Measurements from ENCODE around the gene PVALEF. TPM values are rescaled to one million over a fixed set of nuclear protein-coding genes. Genes with fewer than 3 reads are reported as not detected.
A peak's percentile ranks its signal among the peaks of the same experiment; 100 is the strongest.

PVALEF gene
- total and polyA plus RNA-seq, 2 of the 13 experiments (the other 11 are each of a cell fraction or from before 2014, with no cell fraction given): 0.18 TPM

DNA sequence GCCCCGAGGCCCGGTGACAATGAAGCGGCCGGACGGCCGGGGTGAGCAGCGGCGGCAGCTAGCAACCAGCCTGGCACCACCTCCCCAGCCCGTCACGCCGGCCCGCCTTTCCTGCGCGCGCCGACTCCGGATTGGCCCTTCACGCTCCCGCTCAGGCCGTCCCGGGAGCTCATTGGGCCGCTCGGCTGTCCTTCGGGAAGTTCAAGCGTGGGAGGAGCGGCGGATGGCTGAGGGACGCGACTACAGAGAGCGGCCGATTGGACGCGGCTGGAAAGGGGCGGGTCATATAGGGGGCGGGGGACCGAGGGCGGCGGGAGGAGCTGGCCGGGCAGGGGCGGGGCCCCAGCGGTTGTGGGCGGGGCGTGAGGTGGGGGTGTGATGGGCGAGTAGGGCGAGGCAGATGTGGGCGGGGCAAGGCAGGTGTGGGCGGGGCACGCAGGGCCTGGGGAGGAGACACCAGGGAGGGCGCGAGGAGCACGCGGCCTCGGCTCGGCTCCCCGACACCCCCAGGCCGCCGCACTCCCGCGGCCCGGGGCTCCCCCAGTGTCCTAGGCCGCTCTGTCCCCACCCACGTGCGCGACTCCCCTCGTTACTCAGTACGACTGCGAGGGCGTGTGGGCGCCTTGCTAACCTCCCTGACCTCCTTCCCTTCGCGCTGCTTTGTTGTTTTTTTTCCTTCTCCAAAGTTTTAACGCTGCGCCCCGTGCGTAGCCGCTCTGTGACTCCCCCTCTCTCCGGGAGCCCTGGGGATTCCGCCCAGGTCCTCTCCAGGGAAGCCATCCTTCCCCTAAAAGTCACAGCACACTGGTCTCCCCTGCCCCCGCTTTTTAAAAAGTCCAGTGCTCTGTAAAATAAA, 57.8 kb downstream of the PVALEF start, which contains the start of gene CEP131 (continued):
- TF ChIP-seq, protein P1, sequence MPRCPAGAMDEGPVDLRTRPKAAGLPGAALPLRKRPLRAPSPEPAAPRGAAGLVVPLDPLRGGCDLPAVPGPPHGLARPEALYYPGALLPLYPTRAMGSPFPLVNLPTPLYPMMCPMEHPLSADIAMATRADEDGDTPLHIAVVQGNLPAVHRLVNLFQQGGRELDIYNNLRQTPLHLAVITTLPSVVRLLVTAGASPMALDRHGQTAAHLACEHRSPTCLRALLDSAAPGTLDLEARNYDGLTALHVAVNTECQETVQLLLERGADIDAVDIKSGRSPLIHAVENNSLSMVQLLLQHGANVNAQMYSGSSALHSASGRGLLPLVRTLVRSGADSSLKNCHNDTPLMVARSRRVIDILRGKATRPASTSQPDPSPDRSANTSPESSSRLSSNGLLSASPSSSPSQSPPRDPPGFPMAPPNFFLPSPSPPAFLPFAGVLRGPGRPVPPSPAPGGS (CRISPR knock-in tag; IDR thresholded peaks at IDR 0.05): peak; percentile 19; the same call in 1 of the 2 replicates
- no peak for TF ChIP-seq CEBPB (IDR thresholded peaks at IDR 0.05; ENCODE audit: borderline replicate concordance, low read depth, low read length)
- TF ChIP-seq CEBPG (CRISPR knock-in tag; IDR thresholded peaks at IDR 0.05): peak; percentile 21; the same call in 1 of the 2 replicates
- 0 out of 2 replicates have a peak, but pooled peaks have one; percentile 65 for TF ChIP-seq BRD4 (CRISPR knock-in tag; IDR thresholded peaks at IDR 0.05)
- TF ChIP-seq CCDC6 (CRISPR knock-in tag; IDR thresholded peaks at IDR 0.05): peak; percentile 70; the same call in 1 of the 2 replicates
- 0 out of 2 replicates have a peak, but pooled peaks have one; percentile 36 for TF ChIP-seq ZFAT (CRISPR knock-in tag; conservative IDR thresholded peaks at IDR 0.05)
- TF ChIP-seq, protein P2, sequence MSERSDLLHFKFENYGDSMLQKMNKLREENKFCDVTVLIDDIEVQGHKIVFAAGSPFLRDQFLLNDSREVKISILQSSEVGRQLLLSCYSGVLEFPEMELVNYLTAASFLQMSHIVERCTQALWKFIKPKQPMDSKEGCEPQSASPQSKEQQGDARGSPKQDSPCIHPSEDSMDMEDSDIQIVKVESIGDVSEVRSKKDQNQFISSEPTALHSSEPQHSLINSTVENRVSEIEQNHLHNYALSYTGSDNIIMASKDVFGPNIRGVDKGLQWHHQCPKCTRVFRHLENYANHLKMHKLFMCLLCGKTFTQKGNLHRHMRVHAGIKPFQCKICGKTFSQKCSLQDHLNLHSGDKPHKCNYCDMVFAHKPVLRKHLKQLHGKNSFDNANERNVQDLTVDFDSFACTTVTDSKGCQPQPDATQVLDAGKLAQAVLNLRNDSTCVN (CRISPR knock-in tag; IDR thresholded peaks at IDR 0.05; ENCODE audit: borderline replicate concordance): peak; percentile 56; the same call in 1 of the 2 replicates
- TF ChIP-seq KAT2B (IDR thresholded peaks at IDR 0.05; ENCODE audit: borderline replicate concordance, low read depth, low read length): no peak
- peak; percentile 79 for TF ChIP-seq DMAP1 (CRISPR knock-in tag; IDR thresholded peaks at IDR 0.05)
- TF ChIP-seq CAMTA2 (CRISPR knock-in tag; IDR thresholded peaks at IDR 0.05; ENCODE audit: borderline replicate concordance): no peak
- peak; percentile 97 for TF ChIP-seq SP2 (CRISPR knock-in tag; IDR thresholded peaks at IDR 0.05)
- peak; percentile 76 for TF ChIP-seq HOXA5 (CRISPR knock-in tag; IDR thresholded peaks at IDR 0.05)
- TF ChIP-seq, protein P3, sequence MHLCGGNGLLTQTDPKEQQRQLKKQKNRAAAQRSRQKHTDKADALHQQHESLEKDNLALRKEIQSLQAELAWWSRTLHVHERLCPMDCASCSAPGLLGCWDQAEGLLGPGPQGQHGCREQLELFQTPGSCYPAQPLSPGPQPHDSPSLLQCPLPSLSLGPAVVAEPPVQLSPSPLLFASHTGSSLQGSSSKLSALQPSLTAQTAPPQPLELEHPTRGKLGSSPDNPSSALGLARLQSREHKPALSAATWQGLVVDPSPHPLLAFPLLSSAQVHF (CRISPR knock-in tag; IDR thresholded peaks at IDR 0.05): no peak; the same call in none of the 2 replicates
- TF ChIP-seq ZNF253 (CRISPR knock-in tag; IDR thresholded peaks at IDR 0.05; ENCODE audit: borderline replicate concordance): no peak; the same call in 1 of the 2 replicates
- peak; percentile 48; the same call in 1 of the 2 replicates for TF ChIP-seq SP140L (CRISPR knock-in tag; IDR thresholded peaks at IDR 0.05; ENCODE audit: borderline replicate concordance)
- TF ChIP-seq, protein P4, sequence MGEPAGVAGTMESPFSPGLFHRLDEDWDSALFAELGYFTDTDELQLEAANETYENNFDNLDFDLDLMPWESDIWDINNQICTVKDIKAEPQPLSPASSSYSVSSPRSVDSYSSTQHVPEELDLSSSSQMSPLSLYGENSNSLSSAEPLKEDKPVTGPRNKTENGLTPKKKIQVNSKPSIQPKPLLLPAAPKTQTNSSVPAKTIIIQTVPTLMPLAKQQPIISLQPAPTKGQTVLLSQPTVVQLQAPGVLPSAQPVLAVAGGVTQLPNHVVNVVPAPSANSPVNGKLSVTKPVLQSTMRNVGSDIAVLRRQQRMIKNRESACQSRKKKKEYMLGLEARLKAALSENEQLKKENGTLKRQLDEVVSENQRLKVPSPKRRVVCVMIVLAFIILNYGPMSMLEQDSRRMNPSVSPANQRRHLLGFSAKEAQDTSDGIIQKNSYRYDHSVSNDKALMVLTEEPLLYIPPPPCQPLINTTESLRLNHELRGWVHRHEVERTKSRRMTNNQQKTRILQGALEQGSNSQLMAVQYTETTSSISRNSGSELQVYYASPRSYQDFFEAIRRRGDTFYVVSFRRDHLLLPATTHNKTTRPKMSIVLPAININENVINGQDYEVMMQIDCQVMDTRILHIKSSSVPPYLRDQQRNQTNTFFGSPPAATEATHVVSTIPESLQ (CRISPR knock-in tag; conservative IDR thresholded peaks at IDR 0.05): no peak
- TF ChIP-seq MAFG (CRISPR knock-in tag; IDR thresholded peaks at IDR 0.05): no peak
- TF ChIP-seq, protein P5, sequence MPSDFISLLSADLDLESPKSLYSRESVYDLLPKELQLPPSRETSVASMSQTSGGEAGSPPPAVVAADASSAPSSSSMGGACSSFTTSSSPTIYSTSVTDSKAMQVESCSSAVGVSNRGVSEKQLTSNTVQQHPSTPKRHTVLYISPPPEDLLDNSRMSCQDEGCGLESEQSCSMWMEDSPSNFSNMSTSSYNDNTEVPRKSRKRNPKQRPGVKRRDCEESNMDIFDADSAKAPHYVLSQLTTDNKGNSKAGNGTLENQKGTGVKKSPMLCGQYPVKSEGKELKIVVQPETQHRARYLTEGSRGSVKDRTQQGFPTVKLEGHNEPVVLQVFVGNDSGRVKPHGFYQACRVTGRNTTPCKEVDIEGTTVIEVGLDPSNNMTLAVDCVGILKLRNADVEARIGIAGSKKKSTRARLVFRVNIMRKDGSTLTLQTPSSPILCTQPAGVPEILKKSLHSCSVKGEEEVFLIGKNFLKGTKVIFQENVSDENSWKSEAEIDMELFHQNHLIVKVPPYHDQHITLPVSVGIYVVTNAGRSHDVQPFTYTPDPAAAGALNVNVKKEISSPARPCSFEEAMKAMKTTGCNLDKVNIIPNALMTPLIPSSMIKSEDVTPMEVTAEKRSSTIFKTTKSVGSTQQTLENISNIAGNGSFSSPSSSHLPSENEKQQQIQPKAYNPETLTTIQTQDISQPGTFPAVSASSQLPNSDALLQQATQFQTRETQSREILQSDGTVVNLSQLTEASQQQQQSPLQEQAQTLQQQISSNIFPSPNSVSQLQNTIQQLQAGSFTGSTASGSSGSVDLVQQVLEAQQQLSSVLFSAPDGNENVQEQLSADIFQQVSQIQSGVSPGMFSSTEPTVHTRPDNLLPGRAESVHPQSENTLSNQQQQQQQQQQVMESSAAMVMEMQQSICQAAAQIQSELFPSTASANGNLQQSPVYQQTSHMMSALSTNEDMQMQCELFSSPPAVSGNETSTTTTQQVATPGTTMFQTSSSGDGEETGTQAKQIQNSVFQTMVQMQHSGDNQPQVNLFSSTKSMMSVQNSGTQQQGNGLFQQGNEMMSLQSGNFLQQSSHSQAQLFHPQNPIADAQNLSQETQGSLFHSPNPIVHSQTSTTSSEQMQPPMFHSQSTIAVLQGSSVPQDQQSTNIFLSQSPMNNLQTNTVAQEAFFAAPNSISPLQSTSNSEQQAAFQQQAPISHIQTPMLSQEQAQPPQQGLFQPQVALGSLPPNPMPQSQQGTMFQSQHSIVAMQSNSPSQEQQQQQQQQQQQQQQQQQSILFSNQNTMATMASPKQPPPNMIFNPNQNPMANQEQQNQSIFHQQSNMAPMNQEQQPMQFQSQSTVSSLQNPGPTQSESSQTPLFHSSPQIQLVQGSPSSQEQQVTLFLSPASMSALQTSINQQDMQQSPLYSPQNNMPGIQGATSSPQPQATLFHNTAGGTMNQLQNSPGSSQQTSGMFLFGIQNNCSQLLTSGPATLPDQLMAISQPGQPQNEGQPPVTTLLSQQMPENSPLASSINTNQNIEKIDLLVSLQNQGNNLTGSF (CRISPR knock-in tag; IDR thresholded peaks at IDR 0.05): peak; percentile 88
